Lower leg skin (tissue), 3 donors: ENCODE results near the gene ITGB1BP1.

ENCODE experiments used
- CTCF ChIP-seq, 3 donors: fragments of 450-650 bp; IDR thresholded peaks; one replicate each; pipeline ENCODE4 v1.5.1; 2016; ENCODE audit warnings: antibody characterized with exemption in 3 of 3, mild to moderate bottlenecking in 3 of 3, moderate library complexity in 2 of 3
- POLR2A ChIP-seq, 2 donors: fragments of 450-650 bp; IDR thresholded peaks; one replicate each; pipeline ENCODE4 v1.6.1; 2016 to 2017; ENCODE audit warnings: antibody characterized with exemption in 2 of 2, mild to moderate bottlenecking in 1 of 2, moderate library complexity in 1 of 2

- TF ChIP-seq POLR2A (IDR thresholded peaks at IDR 0.05), result no peak
- TF ChIP-seq CTCF (IDR thresholded peaks at IDR 0.05), result no peak
Observed at GRCh38 chr2:9434489-9434888, 11.2 kb upstream of the ITGB1BP1 start.
